DMS53 treated with DMSO at 0.1 percent for 48 hours (cell line): ENCODE measurements around the gene PRF1.
A peak's percentile ranks its signal among the peaks of the same experiment; 100 is the strongest.

ENCODE experiments used
- DNase-seq: peaks from one replicate; lab custom pipeline; 2025; ENCODE audit not compliant: unreplicated experiment; lab: John Stamatoyannopoulos, UW

The PRF1 gene

GRCh38 chr10:70578371-70578947 is 24.1 kb downstream of the PRF1 start:
- DNase-seq = no peak

- DNase-seq = no peak
Observed at GRCh38 chr10:70576803-70577517, 25.6 kb downstream of the PRF1 start.

- peak; percentile 8 for DNase-seq
Observed at GRCh38 chr10:70575874-70576802, 26.4 kb downstream of the PRF1 start.

GRCh38 chr10:70575486-70575873 is 27.1 kb downstream of the PRF1 start:
- no peak for DNase-seq

GRCh38 chr10:70573599-70574506 is 28.7 kb downstream of the PRF1 start:
- no peak for DNase-seq

- DNase-seq = no peak
Observed at GRCh38 chr10:70571636-70572439, 30.7 kb downstream of the PRF1 start.

GRCh38 chr10:70571236-70571635 is 31.3 kb downstream of the PRF1 start:
- DNase-seq = no peak

- no peak for DNase-seq
Observed at GRCh38 chr10:70568781-70569495, 33.6 kb downstream of the PRF1 start.

- no peak for DNase-seq
Observed at GRCh38 chr10:70568113-70568512, 34.4 kb downstream of the PRF1 start.

GRCh38 chr10:70567603-70568002 is 34.9 kb downstream of the PRF1 start:
- no peak for DNase-seq

GRCh38 chr10:70566515-70567290 is 35.8 kb downstream of the PRF1 start:
- DNase-seq = no peak

GRCh38 chr10:70565556-70566514 is 36.7 kb downstream of the PRF1 start:
- DNase-seq = no peak

- DNase-seq = no peak
Observed at GRCh38 chr10:70564901-70565351, 37.6 kb downstream of the PRF1 start.

GRCh38 chr10:70564113-70564725 is 38.3 kb downstream of the PRF1 start:
- DNase-seq = no peak

GRCh38 chr10:70563230-70563629 is 39.3 kb downstream of the PRF1 start:
- DNase-seq = no peak

- no peak for DNase-seq
Observed at GRCh38 chr10:70562036-70562755, 40.3 kb downstream of the PRF1 start.
